ENCODE results near the gene SLC9A6.

DNA sequence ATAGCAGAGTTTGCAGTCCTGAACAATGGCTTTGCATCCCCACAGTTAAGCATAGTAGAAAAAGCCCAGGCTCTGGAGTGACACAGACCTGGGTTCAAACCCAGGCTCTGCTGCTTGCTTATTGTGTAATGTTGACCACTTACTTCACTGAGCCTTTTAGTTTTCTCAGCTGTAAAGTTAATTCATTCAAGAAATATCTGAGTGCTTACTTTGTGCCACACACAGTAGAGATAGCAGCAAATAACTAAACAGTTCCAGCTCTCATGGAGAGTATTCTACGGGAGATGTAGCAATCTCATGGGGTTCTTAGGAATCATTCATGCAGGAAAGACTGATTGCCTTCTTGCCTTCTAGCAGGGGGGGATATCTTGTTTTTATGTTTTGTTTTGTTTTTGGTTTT is 63.2 kb downstream of the SLC9A6 start:
- TF ChIP-seq POLR2A (IDR thresholded peaks at IDR 0.05) (no peak), POLR2AphosphoS5 (IDR thresholded peaks at IDR 0.05) (no peak), EP300 (IDR thresholded peaks at IDR 0.05; ENCODE audit: low read depth) (no peak)
- TF ChIP-seq, protein P1, sequence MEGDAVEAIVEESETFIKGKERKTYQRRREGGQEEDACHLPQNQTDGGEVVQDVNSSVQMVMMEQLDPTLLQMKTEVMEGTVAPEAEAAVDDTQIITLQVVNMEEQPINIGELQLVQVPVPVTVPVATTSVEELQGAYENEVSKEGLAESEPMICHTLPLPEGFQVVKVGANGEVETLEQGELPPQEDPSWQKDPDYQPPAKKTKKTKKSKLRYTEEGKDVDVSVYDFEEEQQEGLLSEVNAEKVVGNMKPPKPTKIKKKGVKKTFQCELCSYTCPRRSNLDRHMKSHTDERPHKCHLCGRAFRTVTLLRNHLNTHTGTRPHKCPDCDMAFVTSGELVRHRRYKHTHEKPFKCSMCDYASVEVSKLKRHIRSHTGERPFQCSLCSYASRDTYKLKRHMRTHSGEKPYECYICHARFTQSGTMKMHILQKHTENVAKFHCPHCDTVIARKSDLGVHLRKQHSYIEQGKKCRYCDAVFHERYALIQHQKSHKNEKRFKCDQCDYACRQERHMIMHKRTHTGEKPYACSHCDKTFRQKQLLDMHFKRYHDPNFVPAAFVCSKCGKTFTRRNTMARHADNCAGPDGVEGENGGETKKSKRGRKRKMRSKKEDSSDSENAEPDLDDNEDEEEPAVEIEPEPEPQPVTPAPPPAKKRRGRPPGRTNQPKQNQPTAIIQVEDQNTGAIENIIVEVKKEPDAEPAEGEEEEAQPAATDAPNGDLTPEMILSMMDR (IDR thresholded peaks at IDR 0.05): no peak

All from transverse colon (tissue), 4 donors.